Measurements from ENCODE around the gene ZNF750. TPM values are rescaled to one million over a fixed set of nuclear protein-coding genes. Genes with fewer than 3 reads are reported as not detected.

The ZNF750 gene
- total and polyA plus RNA-seq, 2 of the 13 experiments (the other 11 are each of a cell fraction or from before 2014, with no cell fraction given): not detected

DNA sequence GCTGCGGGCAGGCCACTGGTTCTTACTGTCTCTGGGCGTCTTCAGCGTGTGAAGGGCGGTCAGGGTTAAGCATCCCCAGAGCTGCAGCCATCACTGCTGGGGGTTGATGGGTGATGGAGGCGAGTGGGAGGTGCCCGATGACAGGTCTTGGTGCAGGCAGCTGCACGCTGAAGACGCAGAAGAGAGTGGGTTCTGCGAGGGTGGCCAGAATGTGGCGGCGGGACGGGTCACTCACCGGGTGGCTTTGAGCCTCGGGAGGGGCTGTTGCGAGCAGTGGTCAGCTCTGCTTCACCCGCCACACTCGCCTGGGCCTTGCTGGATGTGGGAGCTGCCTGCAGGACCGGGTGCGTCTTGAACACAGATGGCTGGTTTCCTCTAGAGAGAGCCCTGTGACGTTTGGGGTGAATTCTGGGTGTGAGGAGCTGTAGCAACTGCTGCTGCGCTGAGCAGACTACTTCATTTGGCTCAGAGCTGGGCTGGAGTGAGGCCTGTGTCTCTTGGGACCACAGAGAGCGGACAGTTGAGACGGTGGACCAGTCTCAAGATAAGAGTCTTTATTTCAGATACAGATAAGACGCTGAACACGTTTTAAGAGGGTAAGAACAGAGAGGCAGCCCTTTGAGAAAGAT is 44.6 kb upstream of the ZNF750 start (continued):
- no peak for TF ChIP-seq MAZ (IDR thresholded peaks at IDR 0.05; ENCODE audit: borderline replicate concordance, low read depth, low read length)
- no peak for TF ChIP-seq MAZ (CRISPR knock-in tag; IDR thresholded peaks at IDR 0.05; ENCODE audit: low read depth)
- no peak for TF ChIP-seq ZSCAN30 (CRISPR knock-in tag; IDR thresholded peaks at IDR 0.05)
- no peak for TF ChIP-seq ZNF543 (CRISPR knock-in tag; IDR thresholded peaks at IDR 0.05)
- no peak for TF ChIP-seq HOXA9 (CRISPR knock-in tag; IDR thresholded peaks at IDR 0.05; ENCODE audit: borderline replicate concordance)
- TF ChIP-seq AGO1 (IDR thresholded peaks at IDR 0.05; ENCODE audit: low read depth, low read length, poor library complexity, severe bottlenecking): no peak
- TF ChIP-seq, protein P1, sequence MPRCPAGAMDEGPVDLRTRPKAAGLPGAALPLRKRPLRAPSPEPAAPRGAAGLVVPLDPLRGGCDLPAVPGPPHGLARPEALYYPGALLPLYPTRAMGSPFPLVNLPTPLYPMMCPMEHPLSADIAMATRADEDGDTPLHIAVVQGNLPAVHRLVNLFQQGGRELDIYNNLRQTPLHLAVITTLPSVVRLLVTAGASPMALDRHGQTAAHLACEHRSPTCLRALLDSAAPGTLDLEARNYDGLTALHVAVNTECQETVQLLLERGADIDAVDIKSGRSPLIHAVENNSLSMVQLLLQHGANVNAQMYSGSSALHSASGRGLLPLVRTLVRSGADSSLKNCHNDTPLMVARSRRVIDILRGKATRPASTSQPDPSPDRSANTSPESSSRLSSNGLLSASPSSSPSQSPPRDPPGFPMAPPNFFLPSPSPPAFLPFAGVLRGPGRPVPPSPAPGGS (CRISPR knock-in tag; IDR thresholded peaks at IDR 0.05): no peak
- TF ChIP-seq BRD4 (CRISPR knock-in tag; IDR thresholded peaks at IDR 0.05): no peak
- TF ChIP-seq RBAK (CRISPR knock-in tag; IDR thresholded peaks at IDR 0.05): no peak
- TF ChIP-seq ZNF20 (CRISPR knock-in tag; IDR thresholded peaks at IDR 0.05): no peak
- TF ChIP-seq, protein P2, sequence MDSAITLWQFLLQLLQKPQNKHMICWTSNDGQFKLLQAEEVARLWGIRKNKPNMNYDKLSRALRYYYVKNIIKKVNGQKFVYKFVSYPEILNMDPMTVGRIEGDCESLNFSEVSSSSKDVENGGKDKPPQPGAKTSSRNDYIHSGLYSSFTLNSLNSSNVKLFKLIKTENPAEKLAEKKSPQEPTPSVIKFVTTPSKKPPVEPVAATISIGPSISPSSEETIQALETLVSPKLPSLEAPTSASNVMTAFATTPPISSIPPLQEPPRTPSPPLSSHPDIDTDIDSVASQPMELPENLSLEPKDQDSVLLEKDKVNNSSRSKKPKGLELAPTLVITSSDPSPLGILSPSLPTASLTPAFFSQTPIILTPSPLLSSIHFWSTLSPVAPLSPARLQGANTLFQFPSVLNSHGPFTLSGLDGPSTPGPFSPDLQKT (CRISPR knock-in tag; IDR thresholded peaks at IDR 0.05; ENCODE audit: borderline replicate concordance): no peak
- TF ChIP-seq, protein P3, sequence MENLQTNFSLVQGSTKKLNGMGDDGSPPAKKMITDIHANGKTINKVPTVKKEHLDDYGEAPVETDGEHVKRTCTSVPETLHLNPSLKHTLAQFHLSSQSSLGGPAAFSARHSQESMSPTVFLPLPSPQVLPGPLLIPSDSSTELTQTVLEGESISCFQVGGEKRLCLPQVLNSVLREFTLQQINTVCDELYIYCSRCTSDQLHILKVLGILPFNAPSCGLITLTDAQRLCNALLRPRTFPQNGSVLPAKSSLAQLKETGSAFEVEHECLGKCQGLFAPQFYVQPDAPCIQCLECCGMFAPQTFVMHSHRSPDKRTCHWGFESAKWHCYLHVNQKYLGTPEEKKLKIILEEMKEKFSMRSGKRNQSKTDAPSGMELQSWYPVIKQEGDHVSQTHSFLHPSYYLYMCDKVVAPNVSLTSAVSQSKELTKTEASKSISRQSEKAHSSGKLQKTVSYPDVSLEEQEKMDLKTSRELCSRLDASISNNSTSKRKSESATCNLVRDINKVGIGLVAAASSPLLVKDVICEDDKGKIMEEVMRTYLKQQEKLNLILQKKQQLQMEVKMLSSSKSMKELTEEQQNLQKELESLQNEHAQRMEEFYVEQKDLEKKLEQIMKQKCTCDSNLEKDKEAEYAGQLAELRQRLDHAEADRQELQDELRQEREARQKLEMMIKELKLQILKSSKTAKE (CRISPR knock-in tag; IDR thresholded peaks at IDR 0.05; ENCODE audit: borderline replicate concordance): no peak
- TF ChIP-seq, protein P4, sequence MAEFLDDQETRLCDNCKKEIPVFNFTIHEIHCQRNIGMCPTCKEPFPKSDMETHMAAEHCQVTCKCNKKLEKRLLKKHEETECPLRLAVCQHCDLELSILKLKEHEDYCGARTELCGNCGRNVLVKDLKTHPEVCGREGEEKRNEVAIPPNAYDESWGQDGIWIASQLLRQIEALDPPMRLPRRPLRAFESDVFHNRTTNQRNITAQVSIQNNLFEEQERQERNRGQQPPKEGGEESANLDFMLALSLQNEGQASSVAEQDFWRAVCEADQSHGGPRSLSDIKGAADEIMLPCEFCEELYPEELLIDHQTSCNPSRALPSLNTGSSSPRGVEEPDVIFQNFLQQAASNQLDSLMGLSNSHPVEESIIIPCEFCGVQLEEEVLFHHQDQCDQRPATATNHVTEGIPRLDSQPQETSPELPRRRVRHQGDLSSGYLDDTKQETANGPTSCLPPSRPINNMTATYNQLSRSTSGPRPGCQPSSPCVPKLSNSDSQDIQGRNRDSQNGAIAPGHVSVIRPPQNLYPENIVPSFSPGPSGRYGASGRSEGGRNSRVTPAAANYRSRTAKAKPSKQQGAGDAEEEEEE (CRISPR knock-in tag; IDR thresholded peaks at IDR 0.05; ENCODE audit: borderline replicate concordance): no peak
- TF ChIP-seq REPIN1 (CRISPR knock-in tag; IDR thresholded peaks at IDR 0.05; ENCODE audit: borderline replicate concordance, low read depth): no peak
- no peak for TF ChIP-seq ZNF337 (CRISPR knock-in tag; IDR thresholded peaks at IDR 0.05; ENCODE audit: borderline replicate concordance, low read depth)
- TF ChIP-seq ZNF790 (CRISPR knock-in tag; IDR thresholded peaks at IDR 0.05; ENCODE audit: borderline replicate concordance): no peak
- TF ChIP-seq KMT2B (CRISPR knock-in tag; IDR thresholded peaks at IDR 0.05): no peak
